ENCODE data around the gene CCDC28A. TPM values are rescaled to one million over a fixed set of nuclear protein-coding genes. Genes with fewer than 3 reads are reported as not detected.
A peak's percentile ranks its signal among the peaks of the same experiment; 100 is the strongest.

Gene CCDC28A
- total RNA-seq, 1 donor from 2014 or later: 30.2 TPM

GRCh38 chr6:138817799-138818198 lies 44.2 kb downstream of the CCDC28A start:
- Histone ChIP-seq H3K36me3 (no peaks in the 10 kb centered on the region), H3K27me3 (no peaks in the 10 kb centered on the region), H3K4me3 (no peak overlapping the region), H3F3A (ENCODE audit: low read depth) (no peaks in the 10 kb centered on the region), H3K9me3 (ENCODE audit: low read depth) (no peaks in the 10 kb centered on the region), H3K4me2 (peak overlapping the region; percentile 5), H3K79me2 (ENCODE audit: low read depth) (no peaks in the 10 kb centered on the region), H3K27ac (no peak overlapping the region), H4K20me1 (ENCODE audit: low read depth) (no peaks in the 10 kb centered on the region), H3K9ac (no peak overlapping the region), H3K4me1 (peaks cover 15% of the 10 kb centered on the region), H2AFZ (replicated peaks) (peak overlapping the region; percentile 97)
- H3K4me1 Mint-ChIP-seq: peaks cover 6% of the 10 kb centered on the region
- H3K27me3 Mint-ChIP-seq (ENCODE audit: insufficient read depth, low read depth): peaks cover 4% of the 10 kb centered on the region
- no peak overlapping the region for H3K4me3 Mint-ChIP-seq
- TF ChIP-seq EZH2 (IDR thresholded peaks at IDR 0.05): no peak
- no peak for TF ChIP-seq EZH2phosphoT487 (IDR thresholded peaks at IDR 0.05)
- no peak for TF ChIP-seq CTCF (IDR thresholded peaks at IDR 0.05)
- no peak overlapping the region for H3K27ac Mint-ChIP-seq
- no peaks in the 10 kb centered on the region for H3K9me3 Mint-ChIP-seq
- H3K36me3 Mint-ChIP-seq: no peaks in the 10 kb centered on the region
- peak; percentile 71 for DNase-seq (ENCODE audit: low spot score)

- no peak overlapping the region for H3K9ac ChIP-seq
- TF ChIP-seq EZH2phosphoT487 (IDR thresholded peaks at IDR 0.05): no peak
- no peak for TF ChIP-seq CTCF (IDR thresholded peaks at IDR 0.05)
- no peak for TF ChIP-seq EZH2 (IDR thresholded peaks at IDR 0.05)
- no peaks in the 10 kb centered on the region for H4K20me1 ChIP-seq (ENCODE audit: low read depth)
- H3K27me3 ChIP-seq: no peaks in the 10 kb centered on the region
- no peak overlapping the region for H3K4me3 ChIP-seq
- no peak overlapping the region for H3K4me2 ChIP-seq
- H2AFZ ChIP-seq (replicated peaks): peak overlapping the region; percentile 97
- H3K4me1 ChIP-seq: peaks cover 15% of the 10 kb centered on the region
- no peak overlapping the region for H3K27ac Mint-ChIP-seq
- peaks cover 6% of the 10 kb centered on the region for H3K4me1 Mint-ChIP-seq
- H3K27ac ChIP-seq: no peak overlapping the region
- no peaks in the 10 kb centered on the region for H3K9me3 ChIP-seq (ENCODE audit: low read depth)
- no peak for DNase-seq (ENCODE audit: low spot score)
- H3K27me3 Mint-ChIP-seq (ENCODE audit: insufficient read depth, low read depth): peaks cover 4% of the 10 kb centered on the region
- no peaks in the 10 kb centered on the region for H3K79me2 ChIP-seq (ENCODE audit: low read depth)
- H3F3A ChIP-seq (ENCODE audit: low read depth): no peaks in the 10 kb centered on the region
- H3K36me3 ChIP-seq: no peaks in the 10 kb centered on the region
- H3K36me3 Mint-ChIP-seq: no peaks in the 10 kb centered on the region
- no peak overlapping the region for H3K4me3 Mint-ChIP-seq
- H3K9me3 Mint-ChIP-seq: no peaks in the 10 kb centered on the region
Observed at GRCh38 chr6:138818496-138819194, 45.1 kb downstream of the CCDC28A start.

- Mint-ChIP-seq H3K4me1 (peaks cover 5% of the 10 kb centered on the region), H3K36me3 (no peaks in the 10 kb centered on the region), H3K27ac (no peak overlapping the region), H3K4me3 (no peak overlapping the region), H3K9me3 (peaks cover 2% of the 10 kb centered on the region), H3K27me3 (ENCODE audit: insufficient read depth, low read depth) (peaks cover 2% of the 10 kb centered on the region)
- H3K4me3 ChIP-seq: no peak overlapping the region
- no peak overlapping the region for H2AFZ ChIP-seq (replicated peaks)
- no peaks in the 10 kb centered on the region for H3K79me2 ChIP-seq (ENCODE audit: low read depth)
- no peak overlapping the region for H3K27ac ChIP-seq
- no peaks in the 10 kb centered on the region for H3K27me3 ChIP-seq
- no peaks in the 10 kb centered on the region for H4K20me1 ChIP-seq (ENCODE audit: low read depth)
- no peaks in the 10 kb centered on the region for H3F3A ChIP-seq (ENCODE audit: low read depth)
- H3K9ac ChIP-seq: no peak overlapping the region
- H3K4me1 ChIP-seq: peaks cover 15% of the 10 kb centered on the region
- H3K4me2 ChIP-seq: no peak overlapping the region
- no peak for DNase-seq (ENCODE audit: low spot score)
- no peaks in the 10 kb centered on the region for H3K9me3 ChIP-seq (ENCODE audit: low read depth)
- TF ChIP-seq CTCF (IDR thresholded peaks at IDR 0.05): no peak
- TF ChIP-seq EZH2 (IDR thresholded peaks at IDR 0.05): no peak
- TF ChIP-seq EZH2phosphoT487 (IDR thresholded peaks at IDR 0.05): no peak
- no peaks in the 10 kb centered on the region for H3K36me3 ChIP-seq
Observed at GRCh38 chr6:138821519-138821918, 48.0 kb downstream of the CCDC28A start.
